AG09309 (cell line): Measurements from ENCODE around the gene ZNF565.
"Not testable (repeated sequence)": the region's sequence is repeated elsewhere in the genome, so short reads cannot be mapped to it uniquely, and the experiment has no call there.

Experiments
- DNase-seq: peaks from one replicate; pipeline ENCODE4 v3.0.0-alpha.2; 2010; ENCODE audit warnings: low read depth
- H3K4me3 ChIP-seq: 2 replicates; pipeline ENCODE4 v1.5.1; 2011; ENCODE audit warnings: mild to moderate bottlenecking, low read depth, low read length, moderate library complexity; ENCODE audit not compliant: control insufficient read depth
- TF ChIP-seq, protein P1 (sequence below): IDR thresholded peaks from 2 replicates; pipeline ENCODE4 v1.5.1; 2011; ENCODE audit warnings: mild to moderate bottlenecking, low read depth, low read length, inconsistent platforms; ENCODE audit not compliant: insufficient read depth, control insufficient read depth; ENCODE audit errors: missing control alignments

The ZNF565 gene

GRCh38 chr19:36196249-36196648, 18.2 kb downstream of the ZNF565 start:
- H3K4me3 ChIP-seq, result no peak overlapping the region
- DNase-seq, result no peak
- TF ChIP-seq, protein P1, sequence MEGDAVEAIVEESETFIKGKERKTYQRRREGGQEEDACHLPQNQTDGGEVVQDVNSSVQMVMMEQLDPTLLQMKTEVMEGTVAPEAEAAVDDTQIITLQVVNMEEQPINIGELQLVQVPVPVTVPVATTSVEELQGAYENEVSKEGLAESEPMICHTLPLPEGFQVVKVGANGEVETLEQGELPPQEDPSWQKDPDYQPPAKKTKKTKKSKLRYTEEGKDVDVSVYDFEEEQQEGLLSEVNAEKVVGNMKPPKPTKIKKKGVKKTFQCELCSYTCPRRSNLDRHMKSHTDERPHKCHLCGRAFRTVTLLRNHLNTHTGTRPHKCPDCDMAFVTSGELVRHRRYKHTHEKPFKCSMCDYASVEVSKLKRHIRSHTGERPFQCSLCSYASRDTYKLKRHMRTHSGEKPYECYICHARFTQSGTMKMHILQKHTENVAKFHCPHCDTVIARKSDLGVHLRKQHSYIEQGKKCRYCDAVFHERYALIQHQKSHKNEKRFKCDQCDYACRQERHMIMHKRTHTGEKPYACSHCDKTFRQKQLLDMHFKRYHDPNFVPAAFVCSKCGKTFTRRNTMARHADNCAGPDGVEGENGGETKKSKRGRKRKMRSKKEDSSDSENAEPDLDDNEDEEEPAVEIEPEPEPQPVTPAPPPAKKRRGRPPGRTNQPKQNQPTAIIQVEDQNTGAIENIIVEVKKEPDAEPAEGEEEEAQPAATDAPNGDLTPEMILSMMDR, result no peak

DNA sequence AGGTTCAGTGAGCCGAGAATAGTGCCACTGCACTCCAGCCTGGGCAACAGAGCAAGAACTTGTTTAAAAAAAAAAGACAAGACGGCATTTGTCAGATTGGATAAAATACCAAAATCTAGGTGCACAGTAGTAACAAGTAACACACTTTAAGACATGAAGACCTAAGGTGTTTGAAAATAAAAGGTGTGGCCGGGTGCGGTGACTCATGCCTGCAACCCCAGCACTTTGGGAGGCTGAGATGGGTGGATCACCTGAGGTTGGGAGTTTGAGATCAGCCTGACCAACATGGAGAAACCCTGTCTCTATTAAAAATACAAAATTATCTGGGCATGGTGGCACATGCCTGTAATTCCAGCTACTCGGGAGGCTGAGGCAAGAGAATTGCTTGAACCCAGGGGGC, 27.7 kb downstream of the ZNF565 start:
- DNase-seq, H3K4me3 ChIP-seq: not testable (repeated sequence)

- no peak overlapping the region for H3K4me3 ChIP-seq
- TF ChIP-seq, protein P1, result no peak
- no peak for DNase-seq
These were observed 31.2 kb downstream of the ZNF565 start for GRCh38 chr19:36183245-36183628.

GRCh38 chr19:36182612-36183244, 31.7 kb downstream of the ZNF565 start:
- TF ChIP-seq, protein P1, result no peak
- DNase-seq, result no peak
- H3K4me3 ChIP-seq, result no peak overlapping the region

DNA sequence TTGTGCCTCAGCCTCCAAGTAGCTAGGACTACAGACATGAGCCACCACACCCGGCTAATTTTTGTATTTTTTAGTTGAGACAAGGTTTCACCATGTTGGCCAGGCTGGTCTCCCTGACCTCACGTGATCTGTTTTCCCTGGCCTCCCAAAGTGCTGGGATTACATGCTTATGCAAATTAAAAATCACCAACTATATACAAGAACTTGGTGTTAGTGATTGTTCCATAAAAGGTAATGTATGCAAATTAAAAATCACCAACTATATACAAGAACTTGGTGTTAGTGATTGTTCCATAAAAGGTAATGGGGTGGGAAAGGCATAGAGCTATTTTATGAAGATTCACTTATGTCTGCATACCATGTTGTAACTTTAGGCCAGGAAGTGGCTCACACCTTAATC, 35.4 kb downstream of the ZNF565 start:
- not testable (repeated sequence) for H3K4me3 ChIP-seq, DNase-seq

GRCh38 chr19:36173846-36174245, 40.6 kb downstream of the ZNF565 start:
- H3K4me3 ChIP-seq, DNase-seq: not testable (repeated sequence)

GRCh38 chr19:36172852-36173251, 41.6 kb downstream of the ZNF565 start:
- DNase-seq, result no peak
- no peak overlapping the region for H3K4me3 ChIP-seq
- TF ChIP-seq, protein P1, result no peak

- TF ChIP-seq, protein P1, result no peak
- DNase-seq, result no peak
- H3K4me3 ChIP-seq, result no peak overlapping the region
These were observed 45.2 kb downstream of the ZNF565 start for GRCh38 chr19:36169084-36169760.
